ENCODE results near the gene CCDC178.

The CCDC178 gene

DNA sequence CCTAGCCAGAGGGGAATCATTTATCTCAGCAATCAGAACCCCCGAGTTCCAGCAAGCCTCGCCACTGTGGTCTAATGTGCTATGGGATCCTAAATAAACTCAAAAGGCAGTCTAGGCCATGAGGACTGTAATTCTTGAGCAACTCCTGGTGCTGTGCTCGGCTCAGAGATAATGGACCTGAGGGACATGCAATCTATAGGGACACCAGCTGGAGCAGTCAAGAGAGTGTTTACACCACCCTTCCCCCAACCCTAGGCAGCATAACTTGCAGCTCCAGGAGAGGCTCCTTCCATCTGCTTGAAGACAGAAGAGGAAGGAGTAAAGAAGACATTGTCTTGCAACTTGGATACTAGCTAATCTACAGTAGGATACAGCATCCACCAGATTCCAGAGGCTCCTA lies 442.2 kb downstream of the CCDC178 start:
- no peak overlapping the region for H3K4me3 ChIP-seq
- DNase-seq (ENCODE audit: low spot score), result no peak
- TF ChIP-seq, protein P1, sequence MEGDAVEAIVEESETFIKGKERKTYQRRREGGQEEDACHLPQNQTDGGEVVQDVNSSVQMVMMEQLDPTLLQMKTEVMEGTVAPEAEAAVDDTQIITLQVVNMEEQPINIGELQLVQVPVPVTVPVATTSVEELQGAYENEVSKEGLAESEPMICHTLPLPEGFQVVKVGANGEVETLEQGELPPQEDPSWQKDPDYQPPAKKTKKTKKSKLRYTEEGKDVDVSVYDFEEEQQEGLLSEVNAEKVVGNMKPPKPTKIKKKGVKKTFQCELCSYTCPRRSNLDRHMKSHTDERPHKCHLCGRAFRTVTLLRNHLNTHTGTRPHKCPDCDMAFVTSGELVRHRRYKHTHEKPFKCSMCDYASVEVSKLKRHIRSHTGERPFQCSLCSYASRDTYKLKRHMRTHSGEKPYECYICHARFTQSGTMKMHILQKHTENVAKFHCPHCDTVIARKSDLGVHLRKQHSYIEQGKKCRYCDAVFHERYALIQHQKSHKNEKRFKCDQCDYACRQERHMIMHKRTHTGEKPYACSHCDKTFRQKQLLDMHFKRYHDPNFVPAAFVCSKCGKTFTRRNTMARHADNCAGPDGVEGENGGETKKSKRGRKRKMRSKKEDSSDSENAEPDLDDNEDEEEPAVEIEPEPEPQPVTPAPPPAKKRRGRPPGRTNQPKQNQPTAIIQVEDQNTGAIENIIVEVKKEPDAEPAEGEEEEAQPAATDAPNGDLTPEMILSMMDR (IDR thresholded peaks at IDR 0.05), result no peak
- H3K27ac ChIP-seq, result no peak overlapping the region

DNA sequence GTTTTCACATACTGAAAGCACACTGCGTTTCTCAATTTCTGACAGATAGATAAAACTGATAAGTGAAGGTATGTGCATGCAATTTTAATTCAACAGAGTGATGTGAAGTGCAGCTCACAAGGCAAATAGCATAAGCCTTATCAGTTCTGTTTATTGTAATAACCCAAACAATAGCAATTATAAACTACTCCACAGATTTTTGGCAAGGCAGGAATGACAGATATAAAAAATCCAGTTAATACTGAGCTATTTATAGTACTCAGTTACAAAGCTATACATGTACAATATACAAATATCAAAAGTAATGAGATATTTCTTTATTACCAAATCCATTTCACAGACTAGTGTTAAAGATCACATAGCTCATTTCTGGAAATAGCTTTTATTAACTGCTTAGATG lies 456.8 kb downstream of the CCDC178 start:
- H3K4me3 ChIP-seq, result no peak overlapping the region
- TF ChIP-seq, protein P1 (IDR thresholded peaks at IDR 0.05), result no peak
- no peak overlapping the region for H3K27ac ChIP-seq
- no peak for DNase-seq (ENCODE audit: low spot score)

DNA sequence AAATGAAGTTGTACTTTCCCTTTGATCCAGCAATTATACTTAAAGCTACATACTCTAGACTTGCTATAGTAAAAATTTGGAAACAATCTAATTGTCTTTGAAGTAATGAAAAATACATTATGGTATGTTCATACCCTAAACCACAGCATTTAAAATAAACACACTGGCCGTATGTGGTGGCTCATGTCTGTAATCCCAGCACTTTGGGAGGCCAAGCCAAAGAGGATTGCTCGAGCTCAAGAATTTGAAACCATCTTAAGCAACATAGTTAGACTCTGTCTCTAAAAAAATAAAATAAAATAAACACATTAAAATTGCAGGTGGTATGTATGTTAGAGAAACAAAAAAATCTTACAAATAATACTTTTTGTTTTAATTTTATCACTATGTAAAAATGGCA lies 459.6 kb downstream of the CCDC178 start:
- H3K4me3 ChIP-seq, result no peak overlapping the region
- DNase-seq (ENCODE audit: low spot score), result no peak
- no peak overlapping the region for H3K27ac ChIP-seq
- TF ChIP-seq, protein P1 (IDR thresholded peaks at IDR 0.05), result no peak

DNA sequence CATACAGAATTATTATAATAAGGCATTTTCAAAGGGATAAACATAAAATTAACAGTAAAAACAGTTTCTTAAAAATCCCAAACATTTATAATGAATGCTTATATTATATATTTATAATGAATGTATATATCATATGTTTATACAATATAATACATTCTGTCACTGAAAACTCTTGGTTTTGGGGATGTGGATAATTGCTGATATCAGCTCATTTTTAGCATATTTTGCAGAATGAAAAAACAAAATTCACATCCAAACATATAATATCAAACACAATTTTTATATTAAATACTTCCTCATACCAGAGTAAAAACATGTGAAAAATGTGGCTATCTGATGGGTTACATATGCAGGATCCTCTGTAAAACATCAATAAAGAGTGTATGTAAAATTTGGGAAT lies 465.0 kb downstream of the CCDC178 start:
- no peak overlapping the region for H3K27ac ChIP-seq
- no peak overlapping the region for H3K4me3 ChIP-seq
- no peak for DNase-seq (ENCODE audit: low spot score)
- TF ChIP-seq, protein P1 (IDR thresholded peaks at IDR 0.05), result no peak

DNA sequence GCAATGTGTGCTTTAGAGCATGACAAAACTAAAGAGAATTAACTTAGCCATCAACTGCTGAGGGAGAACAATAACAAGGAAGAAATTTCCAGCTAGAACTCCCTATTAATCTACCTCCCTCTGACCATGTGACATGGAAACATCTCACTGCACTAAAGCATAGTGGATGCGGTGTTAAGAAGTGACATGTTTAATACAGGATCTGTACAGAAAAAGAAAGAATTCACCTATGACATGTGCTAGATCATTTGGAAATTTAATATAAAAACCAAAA lies 465.4 kb downstream of the CCDC178 start:
- no peak for DNase-seq (ENCODE audit: low spot score)
- TF ChIP-seq, protein P1 (IDR thresholded peaks at IDR 0.05), result no peak
- Histone ChIP-seq H3K4me3 (no peak overlapping the region), H3K27ac (no peak overlapping the region)

DNA sequence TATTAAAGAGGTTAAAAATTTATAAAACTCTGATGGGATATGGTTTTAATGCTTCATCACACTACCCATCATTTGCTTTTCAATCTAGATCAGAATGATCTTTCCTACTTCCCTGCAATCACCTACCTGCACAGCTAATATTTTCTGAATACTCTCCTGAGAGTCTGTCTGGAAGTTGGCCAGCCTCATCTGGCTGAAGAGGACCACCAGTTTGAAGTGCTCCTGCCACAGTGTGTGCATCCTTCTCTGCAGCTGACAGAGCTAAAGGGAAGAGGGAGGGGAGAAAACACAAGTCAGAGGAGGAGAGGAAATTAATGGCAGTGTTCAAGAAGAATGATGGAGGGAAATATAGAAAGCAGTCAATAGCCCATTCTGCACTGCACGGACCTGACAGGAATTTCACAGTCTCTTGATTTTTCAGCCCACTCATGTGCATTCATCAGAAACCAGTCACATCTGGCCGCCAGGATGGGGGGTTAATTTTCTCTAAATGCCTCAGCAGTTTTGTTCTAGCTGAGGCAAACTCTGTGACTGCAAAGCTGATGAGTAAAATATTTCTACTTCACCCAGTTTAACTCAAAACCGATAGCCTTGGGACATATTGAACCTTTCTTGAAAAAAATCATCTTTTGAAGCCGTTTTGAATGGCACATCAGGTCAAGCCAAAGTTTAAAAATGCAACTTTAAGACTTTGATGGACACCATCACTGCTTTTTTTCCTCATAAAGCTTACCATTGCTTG lies 465.9 kb downstream of the CCDC178 start:
- TF ChIP-seq, protein P1 (IDR thresholded peaks at IDR 0.05), result no peak
- no peak overlapping the region for H3K4me3 ChIP-seq
- DNase-seq (ENCODE audit: low spot score), result no peak
- H3K27ac ChIP-seq, result no peak overlapping the region

DNA sequence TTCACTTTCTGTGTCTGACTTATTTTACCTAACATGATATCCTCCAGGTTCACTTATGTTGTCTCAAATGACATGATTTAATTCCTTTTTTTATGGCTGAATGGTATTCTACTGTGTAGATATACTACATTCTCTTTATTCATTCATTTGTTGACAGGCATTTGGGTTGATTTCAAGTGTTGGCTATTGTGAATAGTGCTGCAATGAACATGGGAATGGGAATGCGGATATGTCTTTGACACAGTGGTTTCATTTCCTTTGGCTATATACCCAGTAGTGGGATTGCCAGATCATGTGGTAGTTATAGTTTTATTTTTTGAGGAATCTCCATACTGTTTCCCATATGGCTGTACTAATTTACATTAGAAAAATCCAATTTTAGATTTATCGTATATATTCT lies 472.3 kb downstream of the CCDC178 start:
- Histone ChIP-seq H3K4me3 (no peak overlapping the region), H3K27ac (no peak overlapping the region)
- no peak for DNase-seq (ENCODE audit: low spot score)
- TF ChIP-seq, protein P1 (IDR thresholded peaks at IDR 0.05), result no peak
